Right cardiac atrium (tissue), 5 donors: ENCODE results near the gene CHERP. TPM values are rescaled to one million over a fixed set of nuclear protein-coding genes. Genes with fewer than 3 reads are reported as not detected.
"Not testable (repeated sequence)": the region's sequence is repeated elsewhere in the genome, so short reads cannot be mapped to it uniquely, and the experiment has no call there.

Experiments
- ATAC-seq, 2 donors: fragments of 200-7000 bp; cut with Tn5 transposase; one replicate each; pipeline versions ENCODE4 v1.8.0 to v1.9.1; 2020; ENCODE audit warnings: moderate library complexity in 2 of 2, mild to moderate bottlenecking in 1 of 2
- DNase-seq, 3 donors: peaks; one replicate each; pipeline ENCODE4 v3.0.0-alpha.2; 2020
- H3K27ac ChIP-seq: one replicate; pipeline ENCODE4 v1.5.1; 2013; ENCODE audit warnings: mild to moderate bottlenecking, low read length, control low read depth, moderate library complexity
- H3K27me3 ChIP-seq: one replicate; pipeline ENCODE4 v1.6.1; 2013; ENCODE audit not compliant: control insufficient read depth, insufficient read depth
- H3K4me1 ChIP-seq: one replicate; pipeline ENCODE4 v1.6.1; 2013; ENCODE audit warnings: low read length; ENCODE audit not compliant: control insufficient read depth, insufficient read depth
- H3K4me3 ChIP-seq: one replicate; pipeline ENCODE4 v1.5.1; 2013; ENCODE audit warnings: low read length, control low read depth
- H3K9me3 ChIP-seq: one replicate; pipeline ENCODE4 v1.6.1; 2013; ENCODE audit warnings: low read length; ENCODE audit not compliant: control insufficient read depth
- WGBS: extraction: QIAGEN DNeasy Blood & Tissue Kit; methylation state at CpG from one replicate; pipeline ENCODE4 v1.1.7; 2013; 5-methylcytosine and 5-hydroxymethylcytosine counted together
- intact Hi-C, 4 donors: fragments of 100-400 bp; cut with DNase I; formaldehyde crosslinking; loops; one replicate each; pipeline versions ENCODE4 v1.11.0 to v1.14.0; 2022 to 2023
- polyA plus RNA-seq: library from polyadenylated mRNA; stranded (reverse); fragments of 200-250 nt; gene quantifications from one replicate; pipeline ENCODE4 v1.2.3, GENCODE V29; 2013
- total RNA-seq, 4 donors: library from RNA; stranded (reverse); fragmentation: NEBNext Ultra II Directional; extraction: Animal tissue kit (Norgen Biotek cat#: 25700); gene quantifications; one replicate each; pipeline ENCODE4 v1.2.1, GENCODE V29; 2021
- donor health status: healthy with polysubstance abuse.
- donor health status: DM: no; HTN: yes; CAD: no.
- donor health status: DM: no; HTN: no; CAD: no.
- donor health status: DM: no; HTN: yes; CAD: no; lungs with severe emphysema.
- donor health status: DM: yes; HTN: yes; CAD: no.

CHERP gene
- total and polyA plus RNA-seq, 5 donors, result 15.6 to 25.8 (median 20.7) TPM

DNA sequence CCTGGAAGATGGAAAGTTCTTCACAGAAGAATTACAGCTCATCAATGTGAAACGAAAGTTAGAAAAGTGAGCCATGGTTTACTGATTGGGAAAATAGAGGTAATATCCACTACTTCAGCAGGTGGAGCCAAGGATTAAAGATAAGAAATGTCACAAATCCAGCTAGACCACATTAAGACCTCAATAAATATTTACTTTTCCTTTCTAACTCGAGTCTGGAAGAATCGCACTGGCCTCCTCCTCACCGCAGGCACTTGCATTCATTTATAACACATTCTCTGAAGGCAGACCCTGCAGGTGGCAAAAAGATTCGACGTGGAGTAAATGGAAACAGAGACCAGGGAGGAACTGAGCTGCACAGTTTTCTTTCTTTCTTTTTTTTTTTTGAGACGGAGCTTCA lies 22.6 kb upstream of the CHERP start:
- 95% methylated on average over 7 of the region's 7 CpGs for WGBS
- no peak overlapping the region for H3K27ac ChIP-seq
- intact Hi-C loops, result no loop called here

DNA sequence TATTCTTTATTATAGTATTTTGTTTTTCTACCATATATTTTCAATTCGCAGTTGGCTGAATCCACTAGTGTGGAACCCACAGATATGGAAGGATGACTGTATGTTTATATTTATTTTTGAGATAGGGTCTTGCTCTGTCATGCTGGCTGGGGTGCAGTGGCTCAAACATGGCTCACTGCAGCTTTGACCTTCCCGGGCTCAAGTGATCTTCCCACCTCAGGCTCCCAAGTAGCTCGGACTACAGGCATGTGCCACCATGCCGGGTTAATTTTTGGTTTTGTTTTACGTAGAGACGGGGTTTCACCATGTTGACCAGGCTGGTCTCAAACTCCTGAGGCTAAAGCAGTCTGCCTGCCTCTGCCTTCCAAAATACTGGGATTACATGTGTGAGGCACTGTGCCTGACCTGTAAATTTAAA lies 20.4 kb upstream of the CHERP start:
- 92% methylated on average over 6 of the region's 6 CpGs for WGBS
- intact Hi-C loops, result no loop called here
- H3K27ac ChIP-seq, result no peak overlapping the region
- no peak overlapping the region for H3K4me3 ChIP-seq
- DNase-seq, result no peak
- H3K4me1 ChIP-seq, result no peaks in the 10 kb centered on the region
- no peaks in the 10 kb centered on the region for H3K9me3 ChIP-seq
- no peak for ATAC-seq
- no peaks in the 10 kb centered on the region for H3K27me3 ChIP-seq

More for the DNA sequence above, 22.6 kb upstream of the CHERP start:
- Histone ChIP-seq H3K4me1 (no peaks in the 10 kb centered on the region), H3K9me3 (no peaks in the 10 kb centered on the region), H3K27me3 (no peaks in the 10 kb centered on the region), H3K4me3 (no peak overlapping the region)
- ATAC-seq (no peak), DNase-seq (peak in 1 of 3 donors; percentile 4)

DNA sequence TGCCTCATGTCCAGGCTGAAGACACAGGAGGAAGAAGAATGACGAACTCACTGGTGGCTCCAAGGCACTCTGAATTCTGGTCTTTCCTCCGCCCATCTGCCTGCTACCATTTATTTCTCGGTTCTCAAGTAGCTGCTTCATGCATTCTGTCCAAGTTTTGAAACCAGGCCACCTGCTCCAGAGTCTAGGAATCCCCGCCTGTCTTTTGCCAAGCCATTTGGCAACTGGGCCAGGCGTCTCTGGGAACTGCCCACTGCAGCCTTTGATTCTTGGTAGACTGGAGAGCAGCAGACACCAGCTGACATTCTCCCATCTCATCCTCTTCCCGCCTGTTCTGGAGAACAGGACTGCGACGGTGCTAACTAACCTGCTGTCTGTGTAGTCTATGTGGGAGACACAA lies 19.1 kb upstream of the CHERP start:
- Histone ChIP-seq H3K4me1 (no peaks in the 10 kb centered on the region), H3K27ac (no peak overlapping the region)

DNA sequence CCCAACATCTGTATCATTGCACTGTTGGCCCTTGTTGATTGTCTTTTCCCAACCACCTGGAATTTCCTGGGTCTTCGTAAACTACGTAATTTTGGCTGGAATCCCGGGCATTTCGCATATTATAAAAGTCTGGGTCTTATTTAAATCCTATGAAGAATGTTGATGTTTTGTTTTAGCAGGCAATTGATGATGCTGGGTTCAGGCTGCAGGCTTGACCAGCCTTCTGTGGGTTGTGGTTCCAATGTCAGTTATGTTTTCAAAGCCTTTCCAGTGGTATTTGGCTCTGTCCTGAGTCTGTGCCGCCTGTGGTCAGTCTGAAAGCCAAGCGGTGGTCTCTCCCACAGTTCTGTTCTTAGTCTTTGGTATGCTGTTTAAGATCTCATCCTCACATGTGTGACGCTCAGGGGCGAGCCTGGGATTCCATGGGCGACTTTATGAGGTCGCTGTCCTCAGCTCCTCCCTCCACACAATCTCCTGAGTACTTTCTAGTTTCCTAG lies 17.6 kb upstream of the CHERP start:
- WGBS, result 84% methylated on average over 10 of the region's 10 CpGs
- peak in 1 of 3 donors; percentile 15 for DNase-seq

More for the DNA sequence above, 19.1 kb upstream of the CHERP start:
- DNase-seq (peak in 1 of 3 donors; percentile 31), ATAC-seq (no peak)
- intact Hi-C loops, result no loop called here
- no peak overlapping the region for H3K4me3 ChIP-seq
- H3K27me3 ChIP-seq, result no peaks in the 10 kb centered on the region
- no peaks in the 10 kb centered on the region for H3K9me3 ChIP-seq
- 85% methylated on average over 8 of the region's 8 CpGs for WGBS

DNA sequence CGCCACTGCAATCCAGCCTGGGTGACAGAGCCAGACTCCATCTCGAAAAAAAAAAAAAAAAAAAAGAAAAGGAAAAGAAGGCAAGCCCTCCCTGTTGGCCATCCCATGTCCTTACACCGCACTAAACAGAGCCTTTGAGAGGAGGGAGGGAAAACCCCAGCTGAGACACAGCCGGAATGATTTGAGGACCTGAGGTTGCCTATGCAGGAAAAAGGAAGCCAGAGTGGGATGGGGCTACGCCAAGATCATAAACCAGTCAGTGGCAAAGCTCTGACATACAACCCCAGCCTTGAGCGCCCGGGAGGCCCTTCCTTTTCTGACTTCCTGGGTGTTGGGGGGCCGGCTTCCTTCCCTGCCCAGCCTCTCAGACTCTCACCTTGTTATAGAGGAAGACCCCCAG lies 12.5 kb upstream of the CHERP start:
- Histone ChIP-seq H3K27me3 (no peaks in the 10 kb centered on the region), H3K4me3 (no peak overlapping the region), H3K4me1 (no peaks in the 10 kb centered on the region), H3K27ac (no peak overlapping the region), H3K9me3 (no peaks in the 10 kb centered on the region)
- no peak for ATAC-seq
- intact Hi-C loops, result no loop called here
- DNase-seq, result peak in 1 of 3 donors; percentile 20
- WGBS, result 87% methylated on average over 8 of the region's 8 CpGs

More for the DNA sequence above, 17.6 kb upstream of the CHERP start:
- no peak overlapping the region for H3K27ac ChIP-seq
- no peaks in the 10 kb centered on the region for H3K27me3 ChIP-seq
- no peaks in the 10 kb centered on the region for H3K4me1 ChIP-seq
- intact Hi-C loops, result no loop called here
- no peak overlapping the region for H3K4me3 ChIP-seq
- no peaks in the 10 kb centered on the region for H3K9me3 ChIP-seq
- ATAC-seq, result no peak

DNA sequence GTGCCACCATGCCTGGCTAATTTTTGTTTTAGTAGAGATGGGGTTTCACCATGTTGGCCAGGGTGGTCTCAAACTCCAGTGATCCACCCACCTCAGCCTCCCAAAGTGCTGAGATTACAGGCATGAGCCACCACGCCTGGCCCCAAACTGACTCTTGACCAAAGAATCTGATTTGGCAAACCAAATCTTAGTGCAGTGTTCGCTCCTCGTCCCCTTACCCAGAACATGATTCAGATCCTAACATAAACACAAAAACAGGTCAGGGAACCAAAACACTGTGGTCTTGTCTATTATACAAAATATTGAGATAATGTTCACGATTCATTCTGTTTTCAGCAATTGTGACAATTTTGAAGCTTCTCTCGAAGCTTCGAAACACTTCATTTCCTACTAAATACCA lies 9.7 kb upstream of the CHERP start:
- H3K4me3 ChIP-seq, ATAC-seq, H3K27me3 ChIP-seq, intact Hi-C loops, H3K27ac ChIP-seq, H3K9me3 ChIP-seq, H3K4me1 ChIP-seq: not testable (repeated sequence)
- peak in 1 of 3 donors; percentile 5 for DNase-seq
- WGBS, result 92% methylated on average over 6 of the region's 6 CpGs

DNA sequence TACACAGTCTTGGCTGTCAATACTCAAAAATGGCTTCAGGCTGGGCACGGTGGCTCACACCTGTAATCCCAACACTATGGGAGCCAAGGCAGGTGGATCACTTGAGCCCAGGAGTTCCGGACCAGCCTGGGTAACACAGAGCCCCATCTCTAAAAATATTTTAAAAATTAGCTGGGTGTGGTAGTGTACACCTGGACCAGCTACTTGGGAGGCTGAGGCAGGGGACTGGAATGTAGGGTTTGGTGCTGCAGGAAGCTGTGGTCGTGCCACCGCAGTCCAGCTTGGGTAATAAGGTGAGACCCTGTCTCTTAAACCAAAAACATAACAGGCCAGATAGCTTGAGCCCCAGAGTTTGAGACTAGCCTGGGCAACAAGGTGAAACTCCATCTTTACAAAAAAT lies 6.7 kb upstream of the CHERP start:
- H3K27ac ChIP-seq, result no peak overlapping the region
- no peak overlapping the region for H3K4me3 ChIP-seq
- DNase-seq (peak in 1 of 3 donors; percentile 8), ATAC-seq (no peak)
- no peaks in the 10 kb centered on the region for H3K4me1 ChIP-seq
- 92% methylated on average over 4 of the region's 4 CpGs for WGBS
- intact Hi-C loops, result no loop called here
- no peaks in the 10 kb centered on the region for H3K27me3 ChIP-seq
- H3K9me3 ChIP-seq, result no peaks in the 10 kb centered on the region

DNA sequence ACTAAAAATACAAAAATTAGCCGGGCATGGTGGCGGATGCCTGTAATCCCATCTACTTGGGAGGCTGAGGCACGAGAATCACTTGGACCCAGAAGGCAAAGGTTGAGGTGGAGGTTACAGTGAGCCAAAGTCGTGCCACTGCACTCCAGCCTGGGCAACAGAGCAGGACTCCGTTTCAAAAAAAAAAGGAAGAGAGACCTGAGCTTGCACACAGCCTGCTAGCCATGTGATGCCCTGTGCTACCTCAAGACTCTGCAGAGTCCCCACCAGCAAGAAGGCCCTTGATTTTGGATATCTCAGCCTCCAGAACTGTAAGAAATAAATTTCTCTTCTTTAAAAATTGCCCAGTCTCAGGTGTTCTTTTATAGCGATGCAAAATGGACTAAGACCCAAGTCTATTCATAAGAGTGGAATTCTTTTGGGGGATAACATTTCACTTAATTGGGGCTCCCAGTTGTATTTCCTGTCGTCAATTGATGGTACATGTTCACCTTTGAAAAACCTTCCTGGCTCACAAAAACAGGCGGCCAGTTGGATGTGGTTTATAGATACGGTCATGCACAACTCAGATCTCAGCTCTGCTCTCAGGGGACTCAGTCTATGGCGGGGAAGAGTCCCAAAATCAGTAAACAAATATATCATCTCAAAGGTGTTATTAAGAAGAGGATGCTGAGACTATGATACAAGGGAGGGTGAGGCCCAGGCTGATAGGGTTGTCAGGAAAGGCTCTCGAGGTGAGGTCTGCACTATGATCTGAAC lies 2.4 kb upstream of the CHERP start:
- DNase-seq, result no peak
- no peak overlapping the region for H3K4me3 ChIP-seq
- ATAC-seq, result no peak
- H3K9me3 ChIP-seq, result no peaks in the 10 kb centered on the region
- H3K4me1 ChIP-seq, result peaks cover 5% of the 10 kb centered on the region
- intact Hi-C loops, result no loop called here
- 91% methylated on average over 11 of the region's 11 CpGs for WGBS
- no peaks in the 10 kb centered on the region for H3K27me3 ChIP-seq
- H3K27ac ChIP-seq, result no peak overlapping the region

DNA sequence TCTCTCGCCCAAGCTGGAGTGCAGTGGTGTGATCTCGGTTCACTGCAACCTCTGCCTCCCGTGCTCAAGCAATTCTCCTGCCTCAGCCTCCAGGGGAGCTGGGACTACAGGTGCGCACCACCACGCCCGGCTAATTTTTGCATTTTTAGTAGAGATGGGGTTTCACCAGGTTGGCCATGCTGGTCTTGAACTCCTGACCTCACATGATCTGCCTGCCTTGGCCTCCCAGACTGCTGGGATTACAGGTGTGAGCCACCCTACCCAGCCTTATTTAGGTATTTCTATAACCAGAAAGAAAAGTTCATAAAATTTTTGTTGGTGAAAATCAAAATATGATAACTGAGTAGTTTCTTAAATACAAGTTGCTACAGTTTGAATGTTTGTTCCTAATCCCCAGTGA lies 1.5 kb upstream of the CHERP start:
- H3K9me3 ChIP-seq, H3K4me1 ChIP-seq: not testable (repeated sequence)
- 86% methylated on average over 6 of the region's 6 CpGs for WGBS

DNA sequence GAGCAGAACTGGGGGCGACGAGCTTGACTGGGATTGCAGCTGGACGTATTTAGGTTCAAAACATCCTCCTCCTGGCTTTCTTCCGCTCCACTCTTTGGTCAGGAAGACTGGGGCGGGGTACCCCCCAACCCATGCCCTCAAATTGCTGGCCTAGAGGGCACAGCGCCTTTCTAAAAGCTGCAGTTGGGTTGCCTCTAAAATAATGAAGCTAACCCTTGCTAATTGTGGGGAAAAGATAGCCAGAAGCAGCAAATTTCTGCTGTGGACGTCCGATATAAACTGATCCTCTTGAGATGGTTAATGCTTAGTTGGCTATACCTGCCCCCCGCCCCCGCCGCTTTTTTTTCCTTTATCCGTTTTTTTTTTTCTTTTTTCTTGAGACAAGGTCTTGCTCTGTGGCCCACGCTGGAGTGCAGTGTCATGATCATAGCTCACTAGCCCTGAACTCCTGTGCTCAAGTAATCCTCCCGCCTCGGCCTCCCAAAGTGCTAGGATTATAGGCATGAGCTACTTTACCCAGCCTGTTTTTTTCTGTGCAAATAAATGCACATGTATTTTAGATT lies 754 bp upstream of the CHERP start:
- Histone ChIP-seq H3K27ac (peak overlapping the region; percentile 16), H3K9me3 (no peaks in the 10 kb centered on the region), H3K27me3 (no peaks in the 10 kb centered on the region), H3K4me1 (peaks cover 5% of the 10 kb centered on the region), H3K4me3 (peak overlapping the region; percentile 85)
- DNase-seq, result peak in 1 of 3 donors; percentile 31
- no peak for ATAC-seq
- WGBS, result 5% methylated on average over 15 of the region's 15 CpGs
- intact Hi-C loops, result no loop called here

More for the DNA sequence above, 1.5 kb upstream of the CHERP start:
- intact Hi-C loops, H3K4me3 ChIP-seq, ATAC-seq, H3K27ac ChIP-seq, H3K27me3 ChIP-seq: not testable (repeated sequence)
- DNase-seq, result peak in 1 of 3 donors; percentile 16

DNA sequence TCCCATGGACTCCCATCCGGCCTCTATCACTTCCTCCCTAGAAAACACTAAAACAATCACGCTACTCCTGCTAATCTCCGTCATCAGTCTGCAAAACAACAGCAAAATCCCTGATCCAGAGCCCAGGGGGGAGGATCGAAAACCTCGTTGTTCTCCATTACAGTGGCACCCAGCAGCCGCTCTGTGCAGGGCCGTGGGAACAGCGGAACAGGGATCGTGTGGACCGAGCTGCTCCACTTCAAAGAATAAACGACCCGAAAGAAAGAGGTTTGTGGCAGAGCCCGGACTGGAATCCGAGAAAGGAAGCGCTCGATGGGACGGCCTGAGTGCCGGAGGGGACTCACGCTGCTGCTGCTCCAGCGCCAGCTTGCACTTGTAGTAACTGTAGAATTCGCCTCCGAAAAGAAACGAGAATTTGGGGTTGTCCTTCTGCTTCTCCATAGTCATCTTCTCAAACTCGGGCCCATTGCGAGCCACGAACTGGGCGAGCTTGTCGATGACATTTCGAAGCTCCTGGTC lies 652 bp downstream of the CHERP start:
- Histone ChIP-seq H3K4me1 (peaks cover 5% of the 10 kb centered on the region), H3K27me3 (no peaks in the 10 kb centered on the region), H3K4me3 (peak overlapping the region; percentile 85), H3K27ac (peak overlapping the region; percentile 48), H3K9me3 (no peaks in the 10 kb centered on the region)
- intact Hi-C loops, result no loop called here
- DNase-seq, result no peak
- 1% methylated on average over 29 of the region's 29 CpGs for WGBS
- ATAC-seq, result no peak
